Suprapubic skin (tissue), 4 donors: ENCODE data around the gene HERC3. TPM values are rescaled to one million over a fixed set of nuclear protein-coding genes. Genes with fewer than 3 reads are reported as not detected.

Experiments
- DNase-seq, 2 donors: peaks; one replicate each; pipeline ENCODE4 v3.0.0-alpha.2; 2019; ENCODE audit warnings: low spot score in 2 of 2
- H3K27ac ChIP-seq: fragments of 200-600 bp; sonication (generic); one replicate; pipeline ENCODE4 v1.5.1; 2019
- H3K27me3 ChIP-seq: fragments of 200-600 bp; sonication (generic); one replicate; pipeline ENCODE4 v1.5.1; 2019
- H3K36me3 ChIP-seq: fragments of 200-600 bp; sonication (generic); one replicate; pipeline ENCODE4 v1.5.1; 2019
- H3K4me1 ChIP-seq: fragments of 200-600 bp; sonication (generic); one replicate; pipeline ENCODE4 v1.5.1; 2019
- H3K4me3 ChIP-seq: fragments of 200-600 bp; sonication (generic); one replicate; pipeline ENCODE4 v1.5.1; 2019; ENCODE audit warnings: mild to moderate bottlenecking
- H3K9me3 ChIP-seq: fragments of 200-600 bp; sonication (generic); one replicate; pipeline ENCODE4 v1.5.1; 2019
- EP300 ChIP-seq: sonication (generic); formaldehyde crosslinking; IDR thresholded peaks from one replicate; pipeline ENCODE4 v1.6.1; 2017; ENCODE audit warnings: antibody characterized with exemption
- POLR2A ChIP-seq, 2 donors: fragments of 450-650 bp; IDR thresholded peaks; one replicate each; pipeline ENCODE4 v1.6.1; 2017; ENCODE audit warnings: antibody characterized with exemption in 2 of 2, mild to moderate bottlenecking in 2 of 2, moderate library complexity in 2 of 2
- POLR2AphosphoS5 ChIP-seq, 3 donors: sonication (generic); formaldehyde crosslinking; IDR thresholded peaks; one replicate each; pipeline ENCODE4 v1.6.1; 2017; ENCODE audit warnings: antibody characterized with exemption in 3 of 3
- WGBS: methylation state at CpG from one replicate; pipeline ENCODE4 v1.1.5; 2018; 5-methylcytosine and 5-hydroxymethylcytosine counted together
- total RNA-seq, 4 donors: library from RNA; depleted of rRNA; stranded (reverse); fragments of >200 nt; gene quantifications; one replicate each; pipeline ENCODE4 v1.1.0, GENCODE V29; 2016
- TF ChIP-seq, protein P1 (sequence below), 2 donors: fragments of 200-600 bp in 1 of 2; fragments of 450-650 bp in 1 of 2; sonication (generic) in 1 of 2; IDR thresholded peaks; one replicate each; pipeline ENCODE4 v1.5.1; 2016 to 2019; ENCODE audit warnings: antibody characterized with exemption in 2 of 2, mild to moderate bottlenecking in 1 of 2, moderate library complexity in 1 of 2

The HERC3 gene
- total RNA-seq, 4 donors from 2014 or later, result 41.6 to 110 (median 48.0) TPM

DNA sequence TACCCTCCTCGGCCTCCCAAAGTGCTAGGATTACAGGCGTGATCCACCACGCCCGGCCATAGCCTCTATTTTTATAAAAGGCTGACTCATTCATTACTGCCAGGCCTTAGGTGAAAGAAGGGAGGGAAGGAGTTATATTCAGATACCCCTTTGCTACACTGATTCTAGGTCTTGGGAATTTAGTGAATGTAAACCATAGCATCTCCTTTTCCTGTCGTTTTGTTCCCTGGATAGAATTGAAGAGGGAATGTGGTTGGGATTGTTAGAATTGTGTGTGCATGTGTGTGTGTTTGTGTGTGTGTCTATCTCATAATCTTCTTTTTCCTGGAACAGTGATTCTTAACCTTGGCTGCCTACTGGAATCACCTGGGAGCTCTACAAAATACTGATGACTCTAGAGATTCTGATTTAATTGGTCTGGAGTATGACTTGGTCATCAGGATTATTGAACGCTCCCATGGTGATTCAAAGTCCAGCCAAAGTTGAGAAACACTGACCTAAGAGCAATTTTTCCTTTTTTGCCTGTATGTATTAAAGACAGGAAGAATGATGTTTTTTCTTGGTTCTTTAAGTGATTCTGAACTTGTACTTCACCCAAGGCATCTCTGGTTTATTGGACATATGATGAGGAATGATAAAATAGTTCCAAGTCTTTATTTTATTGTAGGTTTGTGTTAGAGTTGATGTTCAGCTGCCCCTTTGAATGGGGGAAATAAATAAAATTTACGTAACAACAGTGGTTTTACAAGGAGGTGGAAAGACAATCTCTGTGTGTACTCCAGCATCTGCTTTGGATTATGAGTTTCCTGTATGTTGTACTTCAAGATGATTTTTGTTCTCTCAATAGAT is 68.4 kb downstream of the HERC3 start:
- peaks cover 5% of the 10 kb centered on the region for H3K4me1 ChIP-seq
- H3K9me3 ChIP-seq, result no peaks in the 10 kb centered on the region
- DNase-seq, result no peak
- no peak overlapping the region for H3K4me3 ChIP-seq
- H3K27me3 ChIP-seq, result no peaks in the 10 kb centered on the region
- H3K36me3 ChIP-seq, result peaks cover 39% of the 10 kb centered on the region
- 76% methylated on average over 7 of the region's 7 CpGs for WGBS
- H3K27ac ChIP-seq, result no peak overlapping the region
- TF ChIP-seq EP300 (no peak), POLR2A (IDR thresholded peaks at IDR 0.05) (no peak), POLR2AphosphoS5 (IDR thresholded peaks at IDR 0.05) (no peak)
- TF ChIP-seq, protein P1, sequence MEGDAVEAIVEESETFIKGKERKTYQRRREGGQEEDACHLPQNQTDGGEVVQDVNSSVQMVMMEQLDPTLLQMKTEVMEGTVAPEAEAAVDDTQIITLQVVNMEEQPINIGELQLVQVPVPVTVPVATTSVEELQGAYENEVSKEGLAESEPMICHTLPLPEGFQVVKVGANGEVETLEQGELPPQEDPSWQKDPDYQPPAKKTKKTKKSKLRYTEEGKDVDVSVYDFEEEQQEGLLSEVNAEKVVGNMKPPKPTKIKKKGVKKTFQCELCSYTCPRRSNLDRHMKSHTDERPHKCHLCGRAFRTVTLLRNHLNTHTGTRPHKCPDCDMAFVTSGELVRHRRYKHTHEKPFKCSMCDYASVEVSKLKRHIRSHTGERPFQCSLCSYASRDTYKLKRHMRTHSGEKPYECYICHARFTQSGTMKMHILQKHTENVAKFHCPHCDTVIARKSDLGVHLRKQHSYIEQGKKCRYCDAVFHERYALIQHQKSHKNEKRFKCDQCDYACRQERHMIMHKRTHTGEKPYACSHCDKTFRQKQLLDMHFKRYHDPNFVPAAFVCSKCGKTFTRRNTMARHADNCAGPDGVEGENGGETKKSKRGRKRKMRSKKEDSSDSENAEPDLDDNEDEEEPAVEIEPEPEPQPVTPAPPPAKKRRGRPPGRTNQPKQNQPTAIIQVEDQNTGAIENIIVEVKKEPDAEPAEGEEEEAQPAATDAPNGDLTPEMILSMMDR (IDR thresholded peaks at IDR 0.05), result no peak

DNA sequence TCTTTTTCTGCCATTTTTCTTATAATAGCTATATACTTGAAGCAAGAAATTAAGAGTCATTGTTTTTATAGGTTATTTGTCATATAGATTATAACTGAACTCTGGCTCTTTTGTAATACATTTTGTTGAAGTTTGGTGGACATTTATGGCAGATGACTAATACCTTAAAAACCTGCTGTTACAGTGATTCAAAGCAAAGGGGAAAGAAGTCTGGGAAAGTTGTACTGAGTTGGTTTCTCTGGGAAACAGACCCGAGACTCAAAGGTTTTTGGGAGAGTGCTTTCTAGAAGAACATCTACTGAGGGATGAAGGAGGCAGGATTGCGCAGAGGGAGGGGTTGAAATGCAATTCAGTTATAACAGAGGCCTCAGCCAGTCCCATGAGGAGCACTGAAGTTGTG is 69.5 kb downstream of the HERC3 start:
- 95% methylated on average over 2 of the region's 2 CpGs for WGBS
- TF ChIP-seq POLR2A (IDR thresholded peaks at IDR 0.05) (no peak), POLR2AphosphoS5 (IDR thresholded peaks at IDR 0.05) (no peak), EP300 (no peak)
- TF ChIP-seq, protein P1 (IDR thresholded peaks at IDR 0.05), result no peak
- H3K27ac ChIP-seq, result no peak overlapping the region
- no peak for DNase-seq
- no peaks in the 10 kb centered on the region for H3K27me3 ChIP-seq
- peaks cover 28% of the 10 kb centered on the region for H3K36me3 ChIP-seq
- H3K4me3 ChIP-seq, result no peak overlapping the region
- H3K4me1 ChIP-seq, result peaks cover 5% of the 10 kb centered on the region
- H3K9me3 ChIP-seq, result no peaks in the 10 kb centered on the region

DNA sequence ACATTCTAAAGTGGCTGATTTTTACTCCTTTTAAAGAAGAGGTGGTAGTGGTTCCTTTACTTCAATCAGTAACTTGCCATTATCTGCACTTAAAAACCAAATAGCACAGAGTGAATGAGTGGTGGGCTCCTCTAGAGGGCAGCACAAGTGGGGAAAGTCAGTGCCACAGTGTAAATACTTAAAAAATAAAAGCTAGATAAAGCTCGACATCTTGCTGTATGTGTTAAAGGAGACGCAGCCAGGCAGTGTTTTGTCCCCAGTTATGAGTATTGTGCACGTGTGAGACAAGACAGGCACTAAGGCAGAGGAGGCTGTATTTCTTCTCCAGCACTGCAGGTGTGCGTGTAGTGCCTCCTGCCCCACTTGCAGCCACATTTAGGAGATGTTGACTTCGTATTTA is 80.7 kb downstream of the HERC3 start:
- no peak for TF ChIP-seq POLR2AphosphoS5 (IDR thresholded peaks at IDR 0.05)
- TF ChIP-seq EP300, result no peak
- no peak for TF ChIP-seq POLR2A (IDR thresholded peaks at IDR 0.05)
- TF ChIP-seq, protein P1 (IDR thresholded peaks at IDR 0.05), result no peak
- Histone ChIP-seq H3K36me3 (peaks cover 53% of the 10 kb centered on the region), H3K9me3 (no peaks in the 10 kb centered on the region), H3K27ac (no peak overlapping the region), H3K4me1 (no peaks in the 10 kb centered on the region), H3K27me3 (no peaks in the 10 kb centered on the region), H3K4me3 (no peak overlapping the region)
- 72% methylated on average over 5 of the region's 5 CpGs for WGBS
- DNase-seq, result no peak

DNA sequence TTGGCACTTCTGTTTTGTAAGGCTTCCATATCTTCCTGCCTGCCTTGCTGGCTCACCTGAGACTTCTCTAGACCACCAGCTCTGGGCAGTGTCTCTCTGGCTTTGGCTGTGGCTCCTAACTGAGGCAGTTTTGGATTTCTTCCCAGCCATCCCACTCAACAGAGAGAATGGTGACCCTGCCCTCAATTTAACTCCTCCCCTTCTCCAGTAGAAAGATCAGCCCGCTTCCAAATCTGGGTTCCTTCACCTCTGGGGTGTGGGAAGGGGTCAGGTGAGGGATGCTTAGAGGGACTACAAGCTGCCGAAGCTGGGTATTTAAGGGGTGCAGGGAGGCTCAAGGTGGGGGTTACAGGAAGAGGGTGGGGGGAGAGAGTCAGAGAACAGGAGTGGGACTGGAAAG is 81.6 kb downstream of the HERC3 start:
- 88% methylated on average over 2 of the region's 2 CpGs for WGBS
- TF ChIP-seq EP300 (no peak), POLR2A (IDR thresholded peaks at IDR 0.05) (no peak), POLR2AphosphoS5 (IDR thresholded peaks at IDR 0.05) (no peak)
- TF ChIP-seq, protein P1 (IDR thresholded peaks at IDR 0.05), result no peak
- H3K4me3 ChIP-seq, result no peak overlapping the region
- no peak overlapping the region for H3K27ac ChIP-seq
- no peaks in the 10 kb centered on the region for H3K27me3 ChIP-seq
- H3K36me3 ChIP-seq, result peaks cover 57% of the 10 kb centered on the region
- DNase-seq, result no peak
- no peaks in the 10 kb centered on the region for H3K4me1 ChIP-seq
- H3K9me3 ChIP-seq, result no peaks in the 10 kb centered on the region

DNA sequence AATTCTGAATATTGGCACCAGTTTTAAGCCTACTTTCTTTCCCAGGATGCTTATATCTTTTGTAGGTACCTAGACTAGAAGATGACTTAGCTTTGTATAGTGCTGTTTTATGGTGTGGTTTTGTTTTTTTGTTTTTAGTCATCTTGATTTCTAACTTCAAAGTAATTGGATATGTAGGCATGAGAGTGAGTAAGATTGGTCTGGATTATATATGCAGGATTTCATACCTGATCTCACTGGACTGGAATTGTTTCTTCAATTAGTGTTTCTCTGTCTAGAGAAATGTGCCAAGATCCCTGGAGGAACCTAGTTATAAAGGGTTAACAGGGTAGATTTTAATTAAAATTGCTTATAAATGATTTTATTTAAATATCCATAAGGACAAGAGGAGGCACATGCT is 82.3 kb downstream of the HERC3 start:
- H3K4me3 ChIP-seq, result no peak overlapping the region
- TF ChIP-seq POLR2A (IDR thresholded peaks at IDR 0.05) (no peak), POLR2AphosphoS5 (IDR thresholded peaks at IDR 0.05) (no peak), EP300 (no peak)
- TF ChIP-seq, protein P1 (IDR thresholded peaks at IDR 0.05), result no peak
- H3K27me3 ChIP-seq, result no peaks in the 10 kb centered on the region
- H3K9me3 ChIP-seq, result no peaks in the 10 kb centered on the region
- DNase-seq, result no peak
- H3K4me1 ChIP-seq, result no peaks in the 10 kb centered on the region
- H3K27ac ChIP-seq, result no peak overlapping the region
- H3K36me3 ChIP-seq, result peaks cover 58% of the 10 kb centered on the region
